ENCODE results near the gene CRLF1. TPM values are rescaled to one million over a fixed set of nuclear protein-coding genes. Genes with fewer than 3 reads are reported as not detected.
A peak's percentile ranks its signal among the peaks of the same experiment; 100 is the strongest.

The CRLF1 gene
- total and polyA plus RNA-seq, 5 donors, result 7.2 to 79.6 (median 39.4) TPM

GRCh38 chr19:18647807-18648206 lies 41.2 kb upstream of the CRLF1 start:
- peaks cover 21% of the 10 kb centered on the region for H3K4me1 ChIP-seq (ENCODE audit: control insufficient read depth, insufficient read depth, low read length)
- WGBS, result 93% methylated on average over 10 of the region's 10 CpGs
- intact Hi-C loops (cut with DNase I), result no loop called here
- ATAC-seq (no peak), DNase-seq (peak in 1 of 3 donors; percentile 62)
- no peaks in the 10 kb centered on the region for H3K9me3 ChIP-seq (ENCODE audit: control insufficient read depth, low read length)
- H3K27me3 ChIP-seq (ENCODE audit: control insufficient read depth, insufficient read depth), result no peaks in the 10 kb centered on the region
- H3K4me3 ChIP-seq (ENCODE audit: low read length), result no peak overlapping the region
- H3K27ac ChIP-seq (ENCODE audit: low read length), result no peak overlapping the region

DNA sequence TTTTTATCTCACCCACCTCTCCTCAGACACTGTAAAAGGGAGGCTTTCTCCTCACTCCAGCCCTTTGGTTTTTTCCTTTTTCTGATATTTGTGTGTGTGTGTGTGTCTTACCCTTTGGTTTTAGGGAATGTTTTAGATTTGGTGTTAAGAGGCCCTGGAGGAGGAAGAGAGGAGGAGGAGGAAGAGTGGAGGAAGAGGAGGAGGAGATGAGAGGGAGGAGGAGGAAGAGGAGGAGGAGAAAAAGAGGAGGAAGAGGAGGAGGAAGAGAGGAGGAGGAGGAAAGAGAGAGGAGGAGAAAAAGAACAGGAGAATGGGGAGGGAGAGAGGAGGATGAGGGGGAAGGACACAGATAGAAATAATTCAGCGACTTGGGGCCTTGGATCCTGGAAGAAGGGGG lies 40.8 kb upstream of the CRLF1 start:
- Histone ChIP-seq H3K4me1 (ENCODE audit: control insufficient read depth, insufficient read depth, low read length) (peaks cover 21% of the 10 kb centered on the region), H3K27ac (ENCODE audit: low read length) (no peak overlapping the region), H3K9me3 (ENCODE audit: control insufficient read depth, low read length) (no peaks in the 10 kb centered on the region), H3K27me3 (ENCODE audit: control insufficient read depth, insufficient read depth) (no peaks in the 10 kb centered on the region), H3K4me3 (ENCODE audit: low read length) (no peak overlapping the region)
- DNase-seq (no peak), ATAC-seq (no peak)
- intact Hi-C loops (cut with DNase I), result no loop called here
- WGBS, result 68% methylated on average over 1 of the region's 1 CpG

DNA sequence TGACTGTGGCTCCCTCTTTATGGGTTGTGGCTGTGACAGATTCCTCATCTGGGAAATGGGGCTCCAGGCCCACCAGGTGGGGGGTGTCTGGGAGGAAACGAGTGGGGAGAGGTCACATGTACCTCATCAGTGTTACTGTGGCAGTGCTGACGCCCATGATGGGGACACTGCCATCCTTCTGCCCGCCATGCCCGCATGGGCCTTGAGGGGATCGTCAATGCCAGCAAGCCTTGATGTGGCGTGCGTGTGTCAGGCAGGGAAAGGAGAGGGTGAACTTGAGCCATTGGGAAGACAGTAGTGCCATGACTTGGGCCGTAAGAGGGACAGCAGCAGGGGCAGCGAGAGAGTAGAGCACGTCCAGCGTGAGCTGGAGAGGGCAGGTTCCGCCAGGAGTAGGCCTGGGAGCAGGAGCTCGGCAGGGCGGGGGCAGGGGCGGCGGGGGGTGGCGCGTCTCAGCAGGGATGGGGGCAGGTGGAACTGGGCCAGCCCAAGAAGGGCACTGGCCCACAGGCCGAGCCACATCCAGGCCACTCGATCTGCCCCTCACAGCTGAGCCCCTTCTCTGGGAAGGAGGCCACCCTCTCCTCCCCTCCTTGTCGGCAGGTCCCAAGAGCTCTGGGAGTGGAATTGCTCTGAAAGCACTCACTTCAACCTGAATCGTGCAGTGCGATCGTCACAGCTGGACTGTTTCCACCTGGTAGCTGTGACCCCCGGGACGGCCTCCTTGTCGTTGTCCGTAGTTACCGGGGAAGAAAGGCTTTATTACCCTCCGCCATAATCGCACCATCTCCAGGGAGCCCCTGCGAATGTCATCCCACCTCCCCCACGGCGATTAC lies 40.2 kb upstream of the CRLF1 start:
- WGBS, result 89% methylated on average over 34 of the region's 34 CpGs
- no peak for ATAC-seq
- no peaks in the 10 kb centered on the region for H3K9me3 ChIP-seq (ENCODE audit: control insufficient read depth, low read length)
- no peak for DNase-seq
- H3K4me3 ChIP-seq (ENCODE audit: low read length), result no peak overlapping the region
- intact Hi-C loops (cut with DNase I), result no loop called here
- H3K27ac ChIP-seq (ENCODE audit: low read length), result no peak overlapping the region
- no peaks in the 10 kb centered on the region for H3K27me3 ChIP-seq (ENCODE audit: control insufficient read depth, insufficient read depth)
- H3K4me1 ChIP-seq (ENCODE audit: control insufficient read depth, insufficient read depth, low read length), result peaks cover 21% of the 10 kb centered on the region

- DNase-seq (peak; percentile 66 to 79 (median 75)), ATAC-seq (peak; percentile 17 to 19)
- H3K4me1 ChIP-seq (ENCODE audit: control insufficient read depth, insufficient read depth, low read length), result peaks cover 15% of the 10 kb centered on the region
- intact Hi-C loops (cut with DNase I), result no loop called here
- WGBS, result 71% methylated on average over 13 of the region's 13 CpGs
- H3K4me3 ChIP-seq (ENCODE audit: low read length), result no peak overlapping the region
- no peak overlapping the region for H3K27ac ChIP-seq (ENCODE audit: low read length)
- no peaks in the 10 kb centered on the region for H3K27me3 ChIP-seq (ENCODE audit: control insufficient read depth, insufficient read depth)
- H3K9me3 ChIP-seq (ENCODE audit: control insufficient read depth, low read length), result no peaks in the 10 kb centered on the region
Measured at GRCh38 chr19:18645035-18645511, 38.5 kb upstream of the CRLF1 start.

DNA sequence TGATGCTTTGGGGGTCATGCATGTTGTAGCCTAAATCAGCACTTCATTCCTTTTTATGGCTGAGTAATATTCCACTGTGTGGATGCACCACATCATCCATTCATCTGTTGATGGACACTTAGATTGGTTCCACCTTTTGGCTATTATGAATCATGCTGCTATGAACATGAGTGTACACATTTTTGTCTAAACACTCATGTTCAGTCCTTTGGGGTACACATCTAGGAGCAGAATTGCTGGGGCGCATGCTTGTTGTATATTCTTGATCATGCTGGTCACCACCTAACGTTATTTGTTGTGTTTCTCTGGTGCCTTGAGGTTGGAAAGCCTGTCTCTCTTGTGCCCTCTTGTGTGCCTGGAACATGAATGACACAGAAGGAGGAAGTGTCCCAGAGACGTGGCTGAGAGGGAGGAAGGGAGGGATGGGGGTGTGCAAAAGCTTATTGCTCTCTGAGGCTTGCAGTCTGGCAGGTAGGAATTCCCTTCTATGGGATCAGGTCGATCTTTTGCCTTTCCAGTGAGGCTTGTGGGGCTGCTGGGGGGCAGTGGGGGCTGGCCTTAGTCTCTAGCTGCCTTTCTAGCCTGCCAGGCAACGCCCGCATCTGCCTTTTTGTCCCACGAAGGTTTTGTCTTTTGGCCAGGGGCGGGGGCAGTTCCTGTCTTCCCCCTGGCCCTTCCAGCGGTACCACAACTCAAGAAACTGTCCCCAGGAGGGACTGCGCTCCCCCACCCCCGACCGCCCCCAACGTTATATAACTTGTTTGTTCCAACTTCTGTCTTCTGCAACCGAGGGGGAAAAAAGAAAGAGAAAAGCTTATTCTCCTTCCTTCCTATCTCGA lies 37.8 kb upstream of the CRLF1 start:
- DNase-seq, result peak in 2 of 3 donors; percentile 60 to 69
- Histone ChIP-seq H3K27ac (ENCODE audit: low read length) (no peak overlapping the region), H3K9me3 (ENCODE audit: control insufficient read depth, low read length) (no peaks in the 10 kb centered on the region), H3K4me1 (ENCODE audit: control insufficient read depth, insufficient read depth, low read length) (peaks cover 11% of the 10 kb centered on the region), H3K4me3 (ENCODE audit: low read length) (no peak overlapping the region), H3K27me3 (ENCODE audit: control insufficient read depth, insufficient read depth) (no peaks in the 10 kb centered on the region)
- ATAC-seq, result peak in 1 of 2 donors; percentile 28
- 46% methylated on average over 15 of the region's 15 CpGs for WGBS
- intact Hi-C loops (cut with DNase I), result no loop called here

GRCh38 chr19:18639706-18640243 lies 33.2 kb upstream of the CRLF1 start:
- DNase-seq (no peak), ATAC-seq (no peak)
- Histone ChIP-seq H3K9me3 (ENCODE audit: control insufficient read depth, low read length) (no peaks in the 10 kb centered on the region), H3K4me1 (ENCODE audit: control insufficient read depth, insufficient read depth, low read length) (no peaks in the 10 kb centered on the region), H3K27me3 (ENCODE audit: control insufficient read depth, insufficient read depth) (no peaks in the 10 kb centered on the region), H3K4me3 (ENCODE audit: low read length) (no peak overlapping the region), H3K27ac (ENCODE audit: low read length) (no peak overlapping the region)
- intact Hi-C loops (cut with DNase I), result no loop called here
- 67% methylated on average over 8 of the region's 8 CpGs for WGBS

GRCh38 chr19:18637673-18638630 lies 31.4 kb upstream of the CRLF1 start:
- intact Hi-C loops (cut with DNase I), result no loop called here
- ATAC-seq (no peak), DNase-seq (no peak)
- H3K27me3 ChIP-seq (ENCODE audit: control insufficient read depth, insufficient read depth), result no peaks in the 10 kb centered on the region
- H3K9me3 ChIP-seq (ENCODE audit: control insufficient read depth, low read length), result no peaks in the 10 kb centered on the region
- H3K4me1 ChIP-seq (ENCODE audit: control insufficient read depth, insufficient read depth, low read length), result no peaks in the 10 kb centered on the region
- H3K4me3 ChIP-seq (ENCODE audit: low read length), result peak overlapping the region; percentile 75
- H3K27ac ChIP-seq (ENCODE audit: low read length), result peak overlapping the region; percentile 55
- 30% methylated on average over 3 of the region's 3 CpGs for WGBS

GRCh38 chr19:18636969-18637629 lies 30.5 kb upstream of the CRLF1 start, which contains the start of gene KLHL26:
TSS of gene KLHL26 (plus strand) at chr19:18637028. CDS start at chr19:18637055, 27 bp downstream.
- DNase-seq (no peak), ATAC-seq (peak; percentile 0)
- WGBS, result 7% methylated on average over 47 of the region's 47 CpGs
- H3K4me1 ChIP-seq (ENCODE audit: control insufficient read depth, insufficient read depth, low read length), result no peaks in the 10 kb centered on the region
- H3K27ac ChIP-seq (ENCODE audit: low read length), result peak within 1 kb of the TSS; percentile 55
- H3K27me3 ChIP-seq (ENCODE audit: control insufficient read depth, insufficient read depth), result no peaks in the 10 kb centered on the region
- intact Hi-C loops (cut with DNase I), result no loop called here
- peak within 1 kb of the TSS; percentile 75 for H3K4me3 ChIP-seq (ENCODE audit: low read length)
- H3K9me3 ChIP-seq (ENCODE audit: control insufficient read depth, low read length), result no peaks in the 10 kb centered on the region

DNA sequence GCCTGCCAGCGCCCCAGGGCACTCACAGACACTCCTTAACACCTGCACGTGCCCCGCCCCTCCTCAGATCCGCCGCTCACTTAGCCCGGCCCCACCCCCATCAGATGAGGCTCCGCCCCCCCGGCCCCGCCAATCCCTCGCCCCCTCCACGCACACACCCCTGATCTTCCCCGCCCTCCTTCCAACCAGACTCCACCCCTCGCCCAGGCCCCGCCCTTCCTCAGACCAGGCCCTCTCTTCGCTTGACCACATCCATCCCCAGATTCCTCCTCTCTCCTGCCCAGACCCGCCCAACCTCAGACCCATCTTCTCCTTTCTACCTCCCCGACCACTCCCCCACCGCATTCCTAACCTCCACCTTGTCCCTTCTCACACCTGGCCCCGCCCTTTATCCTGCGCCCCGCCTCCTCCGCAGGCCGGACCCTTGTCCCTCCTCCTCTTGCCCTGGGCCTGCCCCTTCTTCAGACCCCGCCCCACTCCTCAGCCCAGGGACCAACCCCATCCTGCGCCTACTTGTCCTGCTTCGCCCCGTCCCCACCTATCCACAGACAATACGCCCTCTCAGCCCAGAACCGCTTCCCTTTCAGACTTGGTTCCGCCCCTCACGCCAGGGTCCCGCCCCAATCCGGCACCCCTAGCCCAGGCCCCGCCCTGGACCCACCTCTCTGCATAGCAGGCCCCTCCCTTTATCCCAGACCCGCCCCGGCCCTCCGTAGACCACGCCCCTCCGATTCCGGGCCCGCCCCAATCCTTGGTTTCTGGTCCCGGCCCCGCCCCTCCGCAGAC lies 29.8 kb upstream of the CRLF1 start:
- H3K4me3 ChIP-seq (ENCODE audit: low read length), result peak overlapping the region; percentile 75
- no peaks in the 10 kb centered on the region for H3K27me3 ChIP-seq (ENCODE audit: control insufficient read depth, insufficient read depth)
- no peaks in the 10 kb centered on the region for H3K4me1 ChIP-seq (ENCODE audit: control insufficient read depth, insufficient read depth, low read length)
- intact Hi-C loops (cut with DNase I), result no loop called here
- H3K27ac ChIP-seq (ENCODE audit: low read length), result peak overlapping the region; percentile 0
- H3K9me3 ChIP-seq (ENCODE audit: control insufficient read depth, low read length), result no peaks in the 10 kb centered on the region
- 2% methylated on average over 44 of the region's 44 CpGs for WGBS
- peak; percentile 98 to 100 (median 99) for DNase-seq
- ATAC-seq, result peak; percentile 97 to 98

Data from right cardiac atrium (tissue), 5 donors.